ENCODE results near the gene NRIP2. TPM values are rescaled to one million over a fixed set of nuclear protein-coding genes. Genes with fewer than 3 reads are reported as not detected.
A peak's percentile ranks its signal among the peaks of the same experiment; 100 is the strongest.

Gene NRIP2
- total RNA-seq, 1 experiment from 2014 or later, result 0.15 TPM

DNA sequence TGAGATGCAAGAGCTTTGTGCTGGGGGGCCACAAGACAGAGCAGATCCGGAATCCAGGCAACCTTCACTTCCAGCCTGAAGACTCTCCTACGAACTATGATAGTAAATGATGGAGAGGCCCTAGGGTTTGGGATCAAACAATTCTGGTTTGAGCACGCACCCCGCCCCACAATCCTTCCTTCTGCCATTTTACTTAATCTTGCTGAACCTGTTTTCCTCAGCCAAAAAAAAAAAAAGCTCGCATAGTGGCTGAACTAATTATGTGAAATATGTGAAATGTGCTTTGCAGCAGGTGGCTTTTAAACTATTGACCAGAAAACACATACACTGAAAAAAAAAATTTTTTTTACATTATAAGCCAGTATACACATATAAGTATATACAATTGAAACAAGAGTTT lies 23.0 kb downstream of the NRIP2 start:
- WGBS (ENCODE audit: extremely low coverage, insufficient read length, low lambda C conversion rate), result no CpG with 5 or more reads among the region's 5 CpGs
- TF ChIP-seq, protein P1, sequence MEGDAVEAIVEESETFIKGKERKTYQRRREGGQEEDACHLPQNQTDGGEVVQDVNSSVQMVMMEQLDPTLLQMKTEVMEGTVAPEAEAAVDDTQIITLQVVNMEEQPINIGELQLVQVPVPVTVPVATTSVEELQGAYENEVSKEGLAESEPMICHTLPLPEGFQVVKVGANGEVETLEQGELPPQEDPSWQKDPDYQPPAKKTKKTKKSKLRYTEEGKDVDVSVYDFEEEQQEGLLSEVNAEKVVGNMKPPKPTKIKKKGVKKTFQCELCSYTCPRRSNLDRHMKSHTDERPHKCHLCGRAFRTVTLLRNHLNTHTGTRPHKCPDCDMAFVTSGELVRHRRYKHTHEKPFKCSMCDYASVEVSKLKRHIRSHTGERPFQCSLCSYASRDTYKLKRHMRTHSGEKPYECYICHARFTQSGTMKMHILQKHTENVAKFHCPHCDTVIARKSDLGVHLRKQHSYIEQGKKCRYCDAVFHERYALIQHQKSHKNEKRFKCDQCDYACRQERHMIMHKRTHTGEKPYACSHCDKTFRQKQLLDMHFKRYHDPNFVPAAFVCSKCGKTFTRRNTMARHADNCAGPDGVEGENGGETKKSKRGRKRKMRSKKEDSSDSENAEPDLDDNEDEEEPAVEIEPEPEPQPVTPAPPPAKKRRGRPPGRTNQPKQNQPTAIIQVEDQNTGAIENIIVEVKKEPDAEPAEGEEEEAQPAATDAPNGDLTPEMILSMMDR (conservative IDR thresholded peaks at IDR 0.05), result no peak
- H2BK12ac ChIP-seq (ENCODE audit: insufficient read length, low read depth, low read length), result no peak overlapping the region
- H3K14ac ChIP-seq (ENCODE audit: insufficient read depth, low read length), result no peak overlapping the region
- no peak overlapping the region for H4K91ac ChIP-seq (ENCODE audit: insufficient read length, low read depth, low read length)
- H3K23me2 ChIP-seq (ENCODE audit: insufficient read length, low read depth, low read length, poor library complexity, severe bottlenecking), result no peaks in the 10 kb centered on the region
- H3K56ac ChIP-seq (ENCODE audit: insufficient read length, low read depth, low read length), result no peak overlapping the region
- no peak overlapping the region for H3K23ac ChIP-seq (ENCODE audit: insufficient read length, low read depth, low read length)
- Mint-ChIP-seq H3K4me1 (peaks cover 13 to 14% of the 10 kb centered on the region in 2 experiments), H3K27ac (peak overlapping the region in 2 of 3 experiments; percentile 21 to 34; a peak in 3 of 7 replicates), H3K27me3 (ENCODE audit: low read depth) (no peaks in the 10 kb centered on the region; the same call in 1 of the 2 replicates), H3K9me3 (no peaks in the 10 kb centered on the region; a peak in 1 of 5 replicates), H3K36me3 (ENCODE audit: insufficient read depth in 1 of 3, low read depth in 3 of 3) (peaks cover 4 to 23% (median 5%) of the 10 kb centered on the region in 3 experiments; a peak in 6 of 7 replicates), H3K4me3 (0 out of 5 replicates have a peak overlapping the region, but pooled peaks of 1 of the 2 experiments have one; percentile 16)
- H2BK5ac ChIP-seq (ENCODE audit: insufficient read length, low read length), result no peak overlapping the region
- no peak overlapping the region for H4K8ac ChIP-seq (replicated peaks; ENCODE audit: insufficient read length, low read depth, low read length)
- H2BK15ac ChIP-seq (ENCODE audit: low read depth, low read length), result no peak overlapping the region
- H3K27me3 ChIP-seq (ENCODE audit: insufficient read depth, low read length), result no peaks in the 10 kb centered on the region
- H3K4ac ChIP-seq (ENCODE audit: low read depth, low read length), result no peak overlapping the region
- H4K5ac ChIP-seq (ENCODE audit: insufficient read length, low read depth, low read length), result no peak overlapping the region
- no peak overlapping the region for H2AK5ac ChIP-seq (ENCODE audit: insufficient read length, low read length)
- no peak for DNase-seq
- H3K79me1 ChIP-seq (ENCODE audit: insufficient read depth, low read depth, low read length, poor library complexity, severe bottlenecking), result no peaks in the 10 kb centered on the region
- no peaks in the 10 kb centered on the region for H4K20me1 ChIP-seq (ENCODE audit: control insufficient read depth, insufficient read depth, insufficient read length)
- H3K18ac ChIP-seq (ENCODE audit: insufficient read length, low read depth, low read length), result no peak overlapping the region
- H2BK120ac ChIP-seq (ENCODE audit: low read depth, low read length, poor library complexity, severe bottlenecking), result no peak overlapping the region
- H3K9ac ChIP-seq (ENCODE audit: extremely low read depth, insufficient read length, low read length), result no peak overlapping the region
- no peak overlapping the region for H3T11ph ChIP-seq (ENCODE audit: low read length)
- no peaks in the 10 kb centered on the region for H3K79me2 ChIP-seq (ENCODE audit: insufficient read depth, low read length)
- no peaks in the 10 kb centered on the region for H3K4me1 ChIP-seq (ENCODE audit: insufficient read depth, low read length)
- no peak overlapping the region for H2BK20ac ChIP-seq (ENCODE audit: low read depth, low read length, poor library complexity, severe bottlenecking)
- no peak overlapping the region for H2AFZ ChIP-seq (ENCODE audit: low read length)
- H3K27ac ChIP-seq (ENCODE audit: insufficient read length, low read depth, low read length), result no peak overlapping the region
- H3K9me3 ChIP-seq (ENCODE audit: control insufficient read depth, low read depth, low read length), result no peaks in the 10 kb centered on the region
- H3K4me2 ChIP-seq (ENCODE audit: insufficient read depth, insufficient read length, low read length), result no peak overlapping the region

All from H9 (cell line).